WTC11 (cell line): Measurements from ENCODE around the gene ABHD10. TPM values are rescaled to one million over a fixed set of nuclear protein-coding genes. Genes with fewer than 3 reads are reported as not detected.

Experiments used
- ATAC-seq: fragments of 200-7000 bp; cut with Tn5 transposase; 2 replicates; pipeline ENCODE4 v1.10.0; 2021; ENCODE audit warnings: mild to moderate bottlenecking, moderate library complexity
- CTCF ChIA-PET: fragments of 300-600 bp; sonication (Branson Sonifier 250); formaldehyde crosslinking; loops from one replicate; lab custom pipeline; 2021; ENCODE audit warnings: antibody characterized with exemption; lab: Charles Lee
- POLR2A ChIA-PET: fragments of 350-600 bp; sonication (Branson Sonifier 250); formaldehyde crosslinking; loops from one replicate; lab custom pipeline; 2021; ENCODE audit warnings: antibody characterized with exemption; lab: Charles Lee
- DNase-seq: peaks from one replicate; pipeline ENCODE4 v3.0.0; 2021; ENCODE audit warnings: low spot score
- H3K27ac Mint-ChIP-seq: 2 replicates; pipeline ENCODE4 v1.8.0; 2021; ENCODE audit warnings: mixed read lengths
- H3K27me3 Mint-ChIP-seq: 2 replicates; pipeline ENCODE4 v1.8.0; 2021; ENCODE audit warnings: low read depth, mild to moderate bottlenecking, moderate library complexity, mixed read lengths
- H3K36me3 Mint-ChIP-seq: 2 replicates; pipeline ENCODE4 v1.8.0; 2021; ENCODE audit warnings: mixed read lengths
- H3K4me1 Mint-ChIP-seq: 2 replicates; pipeline ENCODE4 v1.8.0; 2022; ENCODE audit warnings: mixed read lengths
- H3K4me3 Mint-ChIP-seq: 2 replicates; pipeline ENCODE4 v1.8.0; 2021; ENCODE audit warnings: mild to moderate bottlenecking, moderate library complexity, mixed read lengths
- H3K9me3 Mint-ChIP-seq: 2 replicates; pipeline ENCODE4 v1.8.0; 2021; ENCODE audit warnings: mixed read lengths
- ATF1 ChIP-seq: sonication (generic); formaldehyde crosslinking; IDR thresholded peaks from 2 replicates; pipeline ENCODE4 v1.8.1; 2023; ENCODE audit warnings: mild to moderate bottlenecking, moderate library complexity, missing genetic modification reagents
- CDX4 ChIP-seq: fragments of 250-450 bp; sonication (Bioruptor Pico); IDR thresholded peaks from 2 replicates; pipeline ENCODE4 v1.9.0; 2021; ENCODE audit warnings: moderate library complexity, mild to moderate bottlenecking, inconsistent platforms, borderline replicate concordance
- CTCF ChIP-seq: fragments of 200-600 bp; IDR thresholded peaks from 2 replicates; pipeline ENCODE4 v1.8.0; 2022; ENCODE audit warnings: antibody characterized with exemption
- GRHL2 ChIP-seq: fragments of 250-450 bp; sonication (Bioruptor Pico); IDR thresholded peaks from 2 replicates; pipeline ENCODE4 v1.8.0; 2022; ENCODE audit warnings: mild to moderate bottlenecking, moderate library complexity; ENCODE audit not compliant: insufficient replicate concordance, severe bottlenecking
- HMGXB4 ChIP-seq: sonication (generic); formaldehyde crosslinking; IDR thresholded peaks from 2 replicates; pipeline ENCODE4 v1.8.1; 2023; ENCODE audit warnings: mild to moderate bottlenecking, moderate library complexity, missing genetic modification reagents
- JUN ChIP-seq: sonication (generic); formaldehyde crosslinking; IDR thresholded peaks from 2 replicates; pipeline ENCODE4 v1.8.0; 2023; ENCODE audit warnings: mild to moderate bottlenecking, missing genetic modification reagents
- MYBL2 ChIP-seq: sonication (generic); formaldehyde crosslinking; IDR thresholded peaks from 2 replicates; pipeline ENCODE4 v1.8.1; 2023; ENCODE audit warnings: mild to moderate bottlenecking, moderate library complexity, missing genetic modification reagents
- PRDM15 ChIP-seq: sonication (generic); formaldehyde crosslinking; IDR thresholded peaks from 2 replicates; pipeline ENCODE4 v1.8.0; 2022; ENCODE audit warnings: missing genetic modification reagents
- SMAD3 ChIP-seq: sonication (generic); formaldehyde crosslinking; IDR thresholded peaks from 2 replicates; pipeline ENCODE4 v1.8.0; 2022; ENCODE audit warnings: missing genetic modification reagents, mild to moderate bottlenecking, borderline replicate concordance
- TP53 ChIP-seq: sonication (generic); formaldehyde crosslinking; IDR thresholded peaks from 2 replicates; pipeline ENCODE4 v1.8.1; 2023; ENCODE audit warnings: mild to moderate bottlenecking, missing genetic modification reagents
- ZBTB21 ChIP-seq: sonication (generic); formaldehyde crosslinking; IDR thresholded peaks from 2 replicates; pipeline ENCODE4 v1.8.1; 2023; ENCODE audit warnings: mild to moderate bottlenecking, missing genetic modification reagents, borderline replicate concordance
- ZNF121 ChIP-seq: sonication (generic); formaldehyde crosslinking; IDR thresholded peaks from 2 replicates; pipeline ENCODE4 v1.8.0; 2023; ENCODE audit warnings: missing genetic modification reagents
- ZNF219 ChIP-seq: sonication (generic); formaldehyde crosslinking; IDR thresholded peaks from 2 replicates; pipeline ENCODE4 v1.8.0; 2023; ENCODE audit warnings: missing genetic modification reagents, mild to moderate bottlenecking, borderline replicate concordance
- ZNF232 ChIP-seq: sonication (generic); formaldehyde crosslinking; IDR thresholded peaks from 2 replicates; pipeline ENCODE4 v1.8.0; 2022; ENCODE audit warnings: mild to moderate bottlenecking, missing genetic modification reagents
- ZNF317 ChIP-seq: sonication (generic); formaldehyde crosslinking; IDR thresholded peaks from 2 replicates; pipeline ENCODE4 v1.8.1; 2023; ENCODE audit warnings: low read depth, mild to moderate bottlenecking, moderate library complexity, missing genetic modification reagents, borderline replicate concordance
- total RNA-seq: library from RNA; stranded (reverse); gene quantifications from 3 replicates; pipeline ENCODE4 v1.2.3, GENCODE V29; 2021

Gene ABHD10
- total RNA-seq, 1 experiment from 2014 or later = 27.6 TPM

GRCh38 chr3:111967651-111968274, 11.1 kb upstream of the ABHD10 start:
- ChIA-PET CTCF (interaction anchor here (0.6 to 3.2 kb wide), 29 partner anchors 9 to 1167 kb away, joined by 3 to 30 read pairs (median 5); partner anchors contain the start of genes ABHD10 and PHLDB2), POLR2A (interaction anchor here (0.6 to 0.7 kb wide), 2 partner anchors 144 to 277 kb away, joined by 3 to 10 read pairs; no protein-coding TSS in a partner anchor)
- ATAC-seq (peak; percentile 90), DNase-seq (peak; percentile 87)
- Mint-ChIP-seq H3K4me3 (no peak overlapping the region), H3K27me3 (no peaks in the 10 kb centered on the region), H3K4me1 (peaks cover 9% of the 10 kb centered on the region), H3K27ac (no peak overlapping the region), H3K36me3 (peaks cover 4% of the 10 kb centered on the region), H3K9me3 (no peaks in the 10 kb centered on the region)
- peak; percentile 87 for TF ChIP-seq CTCF
- no peak for TF ChIP-seq SMAD3 (CRISPR knock-in tag)

GRCh38 chr3:111968319-111969054, 10.3 kb upstream of the ABHD10 start:
- peaks cover 4% of the 10 kb centered on the region for H3K36me3 Mint-ChIP-seq
- H3K4me1 Mint-ChIP-seq = peaks cover 9% of the 10 kb centered on the region
- H3K27me3 Mint-ChIP-seq = no peaks in the 10 kb centered on the region
- H3K4me3 Mint-ChIP-seq = no peak overlapping the region
- POLR2A ChIA-PET = no interaction called here
- ATAC-seq (no peak), DNase-seq (no peak)
- CTCF ChIA-PET = interaction anchor here (0.6 to 3.2 kb wide), 27 partner anchors 9 to 1168 kb away, joined by 3 to 30 read pairs (median 5); partner anchors contain the start of genes ABHD10 and PHLDB2
- H3K27ac Mint-ChIP-seq = no peak overlapping the region
- no peak for TF ChIP-seq PRDM15 (CRISPR knock-in tag)
- TF ChIP-seq TP53 = no peak
- TF ChIP-seq, all 79 proteins: peak for 0
- no peaks in the 10 kb centered on the region for H3K9me3 Mint-ChIP-seq

- Mint-ChIP-seq H3K27me3 (no peaks in the 10 kb centered on the region), H3K9me3 (no peaks in the 10 kb centered on the region), H3K4me1 (peaks cover 9% of the 10 kb centered on the region), H3K4me3 (no peak overlapping the region), H3K27ac (no peak overlapping the region), H3K36me3 (peaks cover 7% of the 10 kb centered on the region)
- POLR2A ChIA-PET = no interaction called here
- CTCF ChIA-PET = interaction anchor here (0.7 to 1.8 kb wide), 2 partner anchors 19 to 43 kb away, joined by 3 to 11 read pairs; no protein-coding TSS in a partner anchor
- TF ChIP-seq ZNF317 (CRISPR knock-in tag) = no peak
- no peak for TF ChIP-seq GRHL2 (CRISPR knock-in tag)
- DNase-seq = no peak
- ATAC-seq = no peak
These were observed 8.4 kb upstream of the ABHD10 start for GRCh38 chr3:111970376-111970775.

- H3K36me3 Mint-ChIP-seq = peaks cover 7% of the 10 kb centered on the region
These were observed 7.2 kb upstream of the ABHD10 start for GRCh38 chr3:111971533-111972130.

More at GRCh38 chr3:111971533-111972130, 7.2 kb upstream of the ABHD10 start:
- no peak overlapping the region for H3K4me3 Mint-ChIP-seq
- ChIA-PET POLR2A (interaction anchor here (0.6 kb wide), 1 partner anchor 9 kb away, joined by 3 read pairs; no protein-coding TSS in a partner anchor), CTCF (interaction anchor here (1.4 to 1.8 kb wide), 2 partner anchors 42 to 255 kb away, joined by 5 to 11 read pairs; no protein-coding TSS in a partner anchor)
- H3K27me3 Mint-ChIP-seq = no peaks in the 10 kb centered on the region
- peaks cover 9% of the 10 kb centered on the region for H3K4me1 Mint-ChIP-seq
- TF ChIP-seq ZNF121 (no peak), ZNF232 (CRISPR knock-in tag) (no peak), ATF1 (CRISPR knock-in tag) (no peak), CDX4 (CRISPR knock-in tag) (no peak), ZNF219 (no peak), JUN (CRISPR knock-in tag) (no peak), ZBTB21 (CRISPR knock-in tag) (no peak), MYBL2 (CRISPR knock-in tag) (no peak), HMGXB4 (no peak)
- DNase-seq = no peak
- no peaks in the 10 kb centered on the region for H3K9me3 Mint-ChIP-seq
- ATAC-seq = peak; percentile 53
- no peak overlapping the region for H3K27ac Mint-ChIP-seq
